ENCODE results near the gene KIAA0825. TPM values are rescaled to one million over a fixed set of nuclear protein-coding genes. Genes with fewer than 3 reads are reported as not detected.
"Not testable (repeated sequence)": the region's sequence is repeated elsewhere in the genome, so short reads cannot be mapped to it uniquely, and the experiment has no call there.

KIAA0825 gene
- total RNA-seq, 2 experiments from 2014 or later = 1.1 to 2.0 TPM

- ATAC-seq (no peak), DNase-seq (no peak)
- Mint-ChIP-seq H3K27me3 (ENCODE audit: low read depth) (peaks cover 3% of the 10 kb centered on the region), H3K4me1 (ENCODE audit: low read depth) (no peaks in the 10 kb centered on the region), H3K36me3 (ENCODE audit: low read depth) (no peaks in the 10 kb centered on the region), H3K4me3 (no peak overlapping the region), H3K9me3 (ENCODE audit: insufficient read depth) (no peaks in the 10 kb centered on the region), H3K27ac (no peak overlapping the region)
- ChIA-PET CTCF (no interaction called here), POLR2A (no interaction called here)
Measured at GRCh38 chr5:94197970-94198369, 420.4 kb downstream of the KIAA0825 start.

GRCh38 chr5:94196953-94197352 lies 421.5 kb downstream of the KIAA0825 start:
- ATAC-seq (no peak), DNase-seq (no peak)
- ChIA-PET POLR2A (no interaction called here), CTCF (no interaction called here)
- Mint-ChIP-seq H3K4me1 (ENCODE audit: low read depth) (no peaks in the 10 kb centered on the region), H3K27me3 (ENCODE audit: low read depth) (peaks cover 3% of the 10 kb centered on the region), H3K4me3 (no peak overlapping the region), H3K9me3 (ENCODE audit: insufficient read depth) (no peaks in the 10 kb centered on the region), H3K36me3 (ENCODE audit: low read depth) (no peaks in the 10 kb centered on the region), H3K27ac (no peak overlapping the region)

- Mint-ChIP-seq H3K9me3 (ENCODE audit: insufficient read depth) (no peaks in the 10 kb centered on the region), H3K27me3 (ENCODE audit: low read depth) (peaks cover 3% of the 10 kb centered on the region), H3K4me3 (no peak overlapping the region), H3K4me1 (ENCODE audit: low read depth) (no peaks in the 10 kb centered on the region), H3K36me3 (ENCODE audit: low read depth) (no peaks in the 10 kb centered on the region), H3K27ac (no peak overlapping the region)
- POLR2A ChIA-PET = no interaction called here
- DNase-seq (no peak), ATAC-seq (no peak)
- CTCF ChIA-PET = interaction anchor here (1.3 kb wide), 1 partner anchor 545 kb away, joined by 3 read pairs; no protein-coding TSS in a partner anchor
Measured at GRCh38 chr5:94192658-94193391, 425.6 kb downstream of the KIAA0825 start.

GRCh38 chr5:94191604-94192003 lies 426.8 kb downstream of the KIAA0825 start:
- Mint-ChIP-seq H3K27me3 (ENCODE audit: low read depth) (peaks cover 9% of the 10 kb centered on the region), H3K4me1 (ENCODE audit: low read depth) (no peaks in the 10 kb centered on the region), H3K4me3 (no peak overlapping the region), H3K9me3 (ENCODE audit: insufficient read depth) (no peaks in the 10 kb centered on the region), H3K36me3 (ENCODE audit: low read depth) (no peaks in the 10 kb centered on the region), H3K27ac (no peak overlapping the region)
- CTCF ChIA-PET = no interaction called here
- ATAC-seq = no peak
- no peak for DNase-seq
- POLR2A ChIA-PET = no interaction called here

- no peak overlapping the region for H3K27ac Mint-ChIP-seq
- no peak overlapping the region for H3K4me3 Mint-ChIP-seq
- no peaks in the 10 kb centered on the region for H3K4me1 Mint-ChIP-seq (ENCODE audit: low read depth)
- H3K27me3 Mint-ChIP-seq (ENCODE audit: low read depth) = peaks cover 6% of the 10 kb centered on the region
- CTCF ChIA-PET = no interaction called here
- POLR2A ChIA-PET = no interaction called here
- H3K9me3 Mint-ChIP-seq (ENCODE audit: insufficient read depth) = no peaks in the 10 kb centered on the region
- no peaks in the 10 kb centered on the region for H3K36me3 Mint-ChIP-seq (ENCODE audit: low read depth)
- DNase-seq (no peak), ATAC-seq (no peak)
Measured at GRCh38 chr5:94188725-94189124, 429.7 kb downstream of the KIAA0825 start.

- H3K4me1 Mint-ChIP-seq (ENCODE audit: low read depth) = peaks cover 7% of the 10 kb centered on the region
- H3K4me3 Mint-ChIP-seq = no peak overlapping the region
- no peaks in the 10 kb centered on the region for H3K36me3 Mint-ChIP-seq (ENCODE audit: low read depth)
- peaks cover 8% of the 10 kb centered on the region for H3K27me3 Mint-ChIP-seq (ENCODE audit: low read depth)
- ChIA-PET CTCF (no interaction called here), POLR2A (no interaction called here)
- no peak for DNase-seq
- H3K9me3 Mint-ChIP-seq (ENCODE audit: insufficient read depth) = no peaks in the 10 kb centered on the region
- ATAC-seq = no peak
- no peak overlapping the region for H3K27ac Mint-ChIP-seq
Measured at GRCh38 chr5:94184870-94185269, 433.5 kb downstream of the KIAA0825 start.

GRCh38 chr5:94181895-94182294 lies 436.5 kb downstream of the KIAA0825 start:
- ChIA-PET CTCF (no interaction called here), POLR2A (no interaction called here)
- Mint-ChIP-seq H3K27ac (no peak overlapping the region), H3K4me1 (ENCODE audit: low read depth) (peaks cover 7% of the 10 kb centered on the region), H3K36me3 (ENCODE audit: low read depth) (no peaks in the 10 kb centered on the region), H3K9me3 (ENCODE audit: insufficient read depth) (no peaks in the 10 kb centered on the region), H3K27me3 (ENCODE audit: low read depth) (peaks cover 8% of the 10 kb centered on the region), H3K4me3 (no peak overlapping the region)
- ATAC-seq = no peak
- no peak for DNase-seq

- no peak overlapping the region for H3K4me3 Mint-ChIP-seq
- POLR2A ChIA-PET = no interaction called here
- CTCF ChIA-PET = no interaction called here
- H3K27me3 Mint-ChIP-seq (ENCODE audit: low read depth) = peaks cover 7% of the 10 kb centered on the region
- ATAC-seq (no peak), DNase-seq (no peak)
- H3K9me3 Mint-ChIP-seq (ENCODE audit: insufficient read depth) = no peaks in the 10 kb centered on the region
- H3K36me3 Mint-ChIP-seq (ENCODE audit: low read depth) = no peaks in the 10 kb centered on the region
- no peak overlapping the region for H3K27ac Mint-ChIP-seq
- H3K4me1 Mint-ChIP-seq (ENCODE audit: low read depth) = peaks cover 7% of the 10 kb centered on the region
Measured at GRCh38 chr5:94180761-94181160, 437.6 kb downstream of the KIAA0825 start.

GRCh38 chr5:94175912-94176311 lies 442.5 kb downstream of the KIAA0825 start:
- POLR2A ChIA-PET = no interaction called here
- Mint-ChIP-seq H3K4me3 (no peak overlapping the region), H3K4me1 (ENCODE audit: low read depth) (peaks cover 5% of the 10 kb centered on the region), H3K9me3 (ENCODE audit: insufficient read depth) (no peaks in the 10 kb centered on the region), H3K27me3 (ENCODE audit: low read depth) (peaks cover 7% of the 10 kb centered on the region), H3K36me3 (ENCODE audit: low read depth) (no peaks in the 10 kb centered on the region), H3K27ac (no peak overlapping the region)
- CTCF ChIA-PET = no interaction called here
- DNase-seq (no peak), ATAC-seq (no peak)

GRCh38 chr5:94174748-94175411 lies 443.5 kb downstream of the KIAA0825 start:
- Mint-ChIP-seq H3K27me3 (ENCODE audit: low read depth) (peaks cover 5% of the 10 kb centered on the region), H3K4me1 (ENCODE audit: low read depth) (no peaks in the 10 kb centered on the region), H3K4me3 (no peak overlapping the region), H3K9me3 (ENCODE audit: insufficient read depth) (no peaks in the 10 kb centered on the region), H3K36me3 (ENCODE audit: low read depth) (no peaks in the 10 kb centered on the region), H3K27ac (no peak overlapping the region)
- ChIA-PET CTCF (no interaction called here), POLR2A (no interaction called here)
- DNase-seq (no peak), ATAC-seq (no peak)

- DNase-seq = no peak
- Mint-ChIP-seq H3K4me1 (ENCODE audit: low read depth) (no peaks in the 10 kb centered on the region), H3K9me3 (ENCODE audit: insufficient read depth) (no peaks in the 10 kb centered on the region), H3K27ac (no peak overlapping the region), H3K36me3 (ENCODE audit: low read depth) (no peaks in the 10 kb centered on the region), H3K27me3 (ENCODE audit: low read depth) (peaks cover 2% of the 10 kb centered on the region), H3K4me3 (no peak overlapping the region)
- CTCF ChIA-PET = no interaction called here
- ATAC-seq = no peak
- POLR2A ChIA-PET = no interaction called here
Measured at GRCh38 chr5:94173100-94173499, 445.3 kb downstream of the KIAA0825 start.

GRCh38 chr5:94171070-94171469 lies 447.3 kb downstream of the KIAA0825 start:
- CTCF ChIA-PET; H3K9me3 Mint-ChIP-seq (ENCODE audit: insufficient read depth); H3K27ac Mint-ChIP-seq: not testable (repeated sequence)

GRCh38 chr5:94170158-94170557 lies 448.2 kb downstream of the KIAA0825 start:
- H3K27me3 Mint-ChIP-seq (ENCODE audit: low read depth); H3K4me1 Mint-ChIP-seq (ENCODE audit: low read depth); POLR2A ChIA-PET; H3K4me3 Mint-ChIP-seq; ATAC-seq; H3K9me3 Mint-ChIP-seq (ENCODE audit: insufficient read depth); H3K36me3 Mint-ChIP-seq (ENCODE audit: low read depth); H3K27ac Mint-ChIP-seq; DNase-seq; CTCF ChIA-PET: not testable (repeated sequence)

More at GRCh38 chr5:94171070-94171469, 447.3 kb downstream of the KIAA0825 start:
- H3K36me3 Mint-ChIP-seq (ENCODE audit: low read depth); DNase-seq; H3K4me1 Mint-ChIP-seq (ENCODE audit: low read depth); H3K4me3 Mint-ChIP-seq; POLR2A ChIA-PET; H3K27me3 Mint-ChIP-seq (ENCODE audit: low read depth); ATAC-seq: not testable (repeated sequence)

Measured in activated CD8-positive, alpha-beta T cell treated with anti-CD3 and anti-CD28 coated beads, Interleukin-2, amount 10 ng/mL, durations not matched to agents 7 days and 5 days (primary cell).